ENCODE data around the gene SYTL1. TPM values are rescaled to one million over a fixed set of nuclear protein-coding genes. Genes with fewer than 3 reads are reported as not detected.

Gene SYTL1
- polyA plus RNA-seq, 1 of the 3 experiments (the other 2 are of a cell fraction) = 3.0 TPM

DNA sequence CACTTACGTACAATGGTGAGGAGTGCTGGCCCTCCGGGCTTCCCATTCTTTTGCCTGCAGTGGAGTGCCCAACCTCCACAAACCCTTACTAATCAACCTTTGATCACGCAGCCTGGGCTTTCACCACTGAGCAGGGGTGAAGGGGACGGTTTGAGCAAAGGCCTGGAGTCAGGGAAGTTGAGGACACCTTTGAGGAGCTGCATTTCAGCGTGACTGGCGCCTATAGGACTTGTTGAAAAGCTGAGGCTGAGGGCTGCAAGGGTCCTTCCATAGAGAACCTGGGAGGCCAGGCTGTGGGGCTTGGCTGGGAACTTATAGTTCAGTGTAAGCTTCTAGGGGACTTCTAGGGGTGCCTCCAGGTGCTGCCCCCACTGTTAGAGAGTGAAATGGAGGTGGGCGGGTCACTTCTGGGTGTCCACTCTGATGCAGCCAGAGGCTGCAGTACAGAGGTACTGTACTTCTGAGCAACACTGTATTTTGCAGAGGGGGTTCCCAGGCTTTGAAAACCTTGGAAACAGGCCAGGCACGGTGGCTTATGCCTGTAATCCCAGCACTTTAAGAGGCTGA lies 9.8 kb downstream of the SYTL1 start:
- H3K4me2 ChIP-seq = no peak overlapping the region
- H3K36me3 ChIP-seq (replicated peaks in 1 of 2; ENCODE audit: control insufficient read depth in 1 of 2, insufficient read depth in 2 of 2, low read length in 1 of 2) = peaks cover 4 to 5% of the 10 kb centered on the region in 2 experiments
- no peaks in the 10 kb centered on the region for H4K20me1 ChIP-seq (ENCODE audit: insufficient read depth)
- H3K27me3 ChIP-seq (ENCODE audit: insufficient read depth) = no peaks in the 10 kb centered on the region
- CTCF ChIA-PET = interaction anchor here (0.9 to 12.3 kb wide), 3 partner anchors 14 to 53 kb away, joined by 4 to 219 read pairs (median 85); no protein-coding TSS in a partner anchor
- TF ChIP-seq, protein P1, sequence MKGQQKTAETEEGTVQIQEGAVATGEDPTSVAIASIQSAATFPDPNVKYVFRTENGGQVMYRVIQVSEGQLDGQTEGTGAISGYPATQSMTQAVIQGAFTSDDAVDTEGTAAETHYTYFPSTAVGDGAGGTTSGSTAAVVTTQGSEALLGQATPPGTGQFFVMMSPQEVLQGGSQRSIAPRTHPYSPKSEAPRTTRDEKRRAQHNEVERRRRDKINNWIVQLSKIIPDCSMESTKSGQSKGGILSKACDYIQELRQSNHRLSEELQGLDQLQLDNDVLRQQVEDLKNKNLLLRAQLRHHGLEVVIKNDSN (IDR thresholded peaks at IDR 0.05; ENCODE audit: borderline replicate concordance, low read depth) = no peak
- TF ChIP-seq, protein P2, sequence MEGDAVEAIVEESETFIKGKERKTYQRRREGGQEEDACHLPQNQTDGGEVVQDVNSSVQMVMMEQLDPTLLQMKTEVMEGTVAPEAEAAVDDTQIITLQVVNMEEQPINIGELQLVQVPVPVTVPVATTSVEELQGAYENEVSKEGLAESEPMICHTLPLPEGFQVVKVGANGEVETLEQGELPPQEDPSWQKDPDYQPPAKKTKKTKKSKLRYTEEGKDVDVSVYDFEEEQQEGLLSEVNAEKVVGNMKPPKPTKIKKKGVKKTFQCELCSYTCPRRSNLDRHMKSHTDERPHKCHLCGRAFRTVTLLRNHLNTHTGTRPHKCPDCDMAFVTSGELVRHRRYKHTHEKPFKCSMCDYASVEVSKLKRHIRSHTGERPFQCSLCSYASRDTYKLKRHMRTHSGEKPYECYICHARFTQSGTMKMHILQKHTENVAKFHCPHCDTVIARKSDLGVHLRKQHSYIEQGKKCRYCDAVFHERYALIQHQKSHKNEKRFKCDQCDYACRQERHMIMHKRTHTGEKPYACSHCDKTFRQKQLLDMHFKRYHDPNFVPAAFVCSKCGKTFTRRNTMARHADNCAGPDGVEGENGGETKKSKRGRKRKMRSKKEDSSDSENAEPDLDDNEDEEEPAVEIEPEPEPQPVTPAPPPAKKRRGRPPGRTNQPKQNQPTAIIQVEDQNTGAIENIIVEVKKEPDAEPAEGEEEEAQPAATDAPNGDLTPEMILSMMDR (IDR thresholded peaks at IDR 0.05) = no peak
- TF ChIP-seq, protein P3, sequence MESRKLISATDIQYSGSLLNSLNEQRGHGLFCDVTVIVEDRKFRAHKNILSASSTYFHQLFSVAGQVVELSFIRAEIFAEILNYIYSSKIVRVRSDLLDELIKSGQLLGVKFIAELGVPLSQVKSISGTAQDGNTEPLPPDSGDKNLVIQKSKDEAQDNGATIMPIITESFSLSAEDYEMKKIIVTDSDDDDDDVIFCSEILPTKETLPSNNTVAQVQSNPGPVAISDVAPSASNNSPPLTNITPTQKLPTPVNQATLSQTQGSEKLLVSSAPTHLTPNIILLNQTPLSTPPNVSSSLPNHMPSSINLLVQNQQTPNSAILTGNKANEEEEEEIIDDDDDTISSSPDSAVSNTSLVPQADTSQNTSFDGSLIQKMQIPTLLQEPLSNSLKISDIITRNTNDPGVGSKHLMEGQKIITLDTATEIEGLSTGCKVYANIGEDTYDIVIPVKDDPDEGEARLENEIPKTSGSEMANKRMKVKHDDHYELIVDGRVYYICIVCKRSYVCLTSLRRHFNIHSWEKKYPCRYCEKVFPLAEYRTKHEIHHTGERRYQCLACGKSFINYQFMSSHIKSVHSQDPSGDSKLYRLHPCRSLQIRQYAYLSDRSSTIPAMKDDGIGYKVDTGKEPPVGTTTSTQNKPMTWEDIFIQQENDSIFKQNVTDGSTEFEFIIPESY (IDR thresholded peaks at IDR 0.05; ENCODE audit: borderline replicate concordance, low read depth) = no peak
- TF ChIP-seq, protein P4, sequence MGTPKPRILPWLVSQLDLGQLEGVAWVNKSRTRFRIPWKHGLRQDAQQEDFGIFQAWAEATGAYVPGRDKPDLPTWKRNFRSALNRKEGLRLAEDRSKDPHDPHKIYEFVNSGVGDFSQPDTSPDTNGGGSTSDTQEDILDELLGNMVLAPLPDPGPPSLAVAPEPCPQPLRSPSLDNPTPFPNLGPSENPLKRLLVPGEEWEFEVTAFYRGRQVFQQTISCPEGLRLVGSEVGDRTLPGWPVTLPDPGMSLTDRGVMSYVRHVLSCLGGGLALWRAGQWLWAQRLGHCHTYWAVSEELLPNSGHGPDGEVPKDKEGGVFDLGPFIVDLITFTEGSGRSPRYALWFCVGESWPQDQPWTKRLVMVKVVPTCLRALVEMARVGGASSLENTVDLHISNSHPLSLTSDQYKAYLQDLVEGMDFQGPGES (IDR thresholded peaks at IDR 0.05; ENCODE audit: low read depth, low read length) = no peak
- TF ChIP-seq RAD21 (IDR thresholded peaks at IDR 0.05; ENCODE audit: low read length) (no peak), ELF1 (IDR thresholded peaks at IDR 0.05) (no peak), EP300 (IDR thresholded peaks at IDR 0.05; ENCODE audit: borderline replicate concordance in 1 of 2, low read depth in 1 of 2, low read length in 1 of 2) (no peak), RCOR1 (IDR thresholded peaks at IDR 0.05; ENCODE audit: low read length) (no peak), FOXM1 (IDR thresholded peaks at IDR 0.05; ENCODE audit: low read depth) (no peak), TEAD4 (IDR thresholded peaks at IDR 0.05; ENCODE audit: borderline replicate concordance, insufficient read depth) (no peak), CHD2 (IDR thresholded peaks at IDR 0.05; ENCODE audit: low read length, partially characterized antibody) (no peak), FOSL2 (IDR thresholded peaks at IDR 0.05; ENCODE audit: borderline replicate concordance, low read depth) (no peak)
- TF ChIP-seq, protein P5, sequence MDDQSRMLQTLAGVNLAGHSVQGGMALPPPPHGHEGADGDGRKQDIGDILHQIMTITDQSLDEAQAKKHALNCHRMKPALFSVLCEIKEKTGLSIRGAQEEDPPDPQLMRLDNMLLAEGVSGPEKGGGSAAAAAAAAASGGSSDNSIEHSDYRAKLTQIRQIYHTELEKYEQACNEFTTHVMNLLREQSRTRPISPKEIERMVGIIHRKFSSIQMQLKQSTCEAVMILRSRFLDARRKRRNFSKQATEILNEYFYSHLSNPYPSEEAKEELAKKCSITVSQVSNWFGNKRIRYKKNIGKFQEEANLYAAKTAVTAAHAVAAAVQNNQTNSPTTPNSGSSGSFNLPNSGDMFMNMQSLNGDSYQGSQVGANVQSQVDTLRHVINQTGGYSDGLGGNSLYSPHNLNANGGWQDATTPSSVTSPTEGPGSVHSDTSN (IDR thresholded peaks at IDR 0.05) = no peak
- H3K79me2 ChIP-seq (ENCODE audit: insufficient read depth) = no peaks in the 10 kb centered on the region
- no peak overlapping the region for H3K27ac ChIP-seq (ENCODE audit: low read depth in 2 of 2, low read length in 1 of 2)
- no peaks in the 10 kb centered on the region for H3K9me2 ChIP-seq
- POLR2A ChIA-PET = no interaction called here
- DNase-seq = no peak
- no peak overlapping the region for H3K9ac ChIP-seq
- no peaks in the 10 kb centered on the region for H3F3A ChIP-seq (replicated peaks; ENCODE audit: insufficient read depth)
- WGBS (ENCODE audit: low lambda C conversion rate) = 87% methylated on average over 8 of the region's 8 CpGs
- no peak overlapping the region for H3K4me3 ChIP-seq (ENCODE audit: low read depth in 2 of 2, low read length in 1 of 2)
- H3K4me1 ChIP-seq (ENCODE audit: control insufficient read depth in 1 of 2, insufficient read depth in 2 of 2, low read depth in 1 of 2, low read length in 1 of 2) = peaks cover 0 to 10% of the 10 kb centered on the region in 2 experiments; a peak in 1 of 4 replicates
- H3K9me3 ChIP-seq = no peaks in the 10 kb centered on the region
- no peak overlapping the region for H2AFZ ChIP-seq (ENCODE audit: low read depth)
